ENCODE measurements around the gene ATP6AP1.
"Not testable (repeated sequence)": the region's sequence is repeated elsewhere in the genome, so short reads cannot be mapped to it uniquely, and the experiment has no call there.

ATP6AP1 gene

DNA sequence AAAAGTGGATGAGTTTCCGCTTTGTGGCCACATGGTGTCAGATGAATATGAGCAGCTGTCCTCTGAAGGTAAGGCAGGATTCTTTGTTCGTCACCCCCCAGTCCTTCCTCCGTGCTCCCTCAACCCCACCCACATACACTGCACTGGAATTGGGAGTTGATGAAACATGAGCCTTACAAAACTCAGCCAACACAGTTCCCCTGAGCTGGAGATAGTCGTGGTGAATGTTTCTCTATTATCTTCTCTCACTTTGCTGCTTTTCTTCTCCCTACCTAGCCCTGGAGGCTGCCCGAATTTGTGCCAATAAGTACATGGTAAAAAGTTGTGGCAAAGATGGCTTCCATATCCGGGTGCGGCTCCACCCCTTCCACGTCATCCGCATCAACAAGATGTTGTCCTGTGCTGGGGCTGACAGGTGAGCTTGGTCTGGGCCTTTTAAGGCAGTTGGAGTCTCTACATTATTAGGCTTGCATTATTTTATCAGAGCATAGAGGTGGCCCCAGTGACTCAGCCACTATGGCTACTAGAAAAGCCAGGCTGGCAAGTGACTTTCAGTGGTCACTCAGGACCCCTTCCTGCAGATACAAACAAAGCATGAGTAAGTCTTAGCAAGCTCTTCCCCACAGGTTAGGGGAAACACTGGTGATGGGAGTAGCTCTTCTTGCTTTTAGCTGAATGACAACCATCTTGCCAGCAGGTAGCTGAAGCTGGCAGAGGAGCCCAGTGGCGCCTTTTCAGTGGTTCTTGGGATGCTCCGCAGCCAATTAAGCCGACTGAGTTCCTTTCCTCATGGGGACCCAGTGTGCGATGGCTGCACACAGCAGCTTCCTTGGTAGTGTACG is 28.7 kb upstream of the ATP6AP1 start:
- DNase-seq (ENCODE audit: low spot score) = no peak

DNA sequence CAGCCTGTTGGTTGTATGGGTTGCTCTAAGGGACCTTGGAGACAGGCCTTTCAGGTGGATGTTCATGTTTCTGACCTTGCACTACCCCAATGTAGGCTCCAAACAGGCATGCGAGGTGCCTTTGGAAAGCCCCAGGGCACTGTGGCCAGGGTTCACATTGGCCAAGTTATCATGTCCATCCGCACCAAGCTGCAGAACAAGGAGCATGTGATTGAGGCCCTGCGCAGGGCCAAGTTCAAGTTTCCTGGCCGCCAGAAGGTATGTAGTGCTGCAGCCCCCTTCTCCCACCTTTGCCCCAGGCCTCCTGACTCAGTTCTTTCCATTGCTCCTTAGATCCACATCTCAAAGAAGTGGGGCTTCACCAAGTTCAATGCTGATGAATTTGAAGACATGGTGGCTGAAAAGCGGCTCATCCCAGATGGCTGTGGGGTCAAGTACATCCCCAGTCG is 28.1 kb upstream of the ATP6AP1 start:
- DNase-seq (ENCODE audit: low spot score) = not testable (repeated sequence)

DNA sequence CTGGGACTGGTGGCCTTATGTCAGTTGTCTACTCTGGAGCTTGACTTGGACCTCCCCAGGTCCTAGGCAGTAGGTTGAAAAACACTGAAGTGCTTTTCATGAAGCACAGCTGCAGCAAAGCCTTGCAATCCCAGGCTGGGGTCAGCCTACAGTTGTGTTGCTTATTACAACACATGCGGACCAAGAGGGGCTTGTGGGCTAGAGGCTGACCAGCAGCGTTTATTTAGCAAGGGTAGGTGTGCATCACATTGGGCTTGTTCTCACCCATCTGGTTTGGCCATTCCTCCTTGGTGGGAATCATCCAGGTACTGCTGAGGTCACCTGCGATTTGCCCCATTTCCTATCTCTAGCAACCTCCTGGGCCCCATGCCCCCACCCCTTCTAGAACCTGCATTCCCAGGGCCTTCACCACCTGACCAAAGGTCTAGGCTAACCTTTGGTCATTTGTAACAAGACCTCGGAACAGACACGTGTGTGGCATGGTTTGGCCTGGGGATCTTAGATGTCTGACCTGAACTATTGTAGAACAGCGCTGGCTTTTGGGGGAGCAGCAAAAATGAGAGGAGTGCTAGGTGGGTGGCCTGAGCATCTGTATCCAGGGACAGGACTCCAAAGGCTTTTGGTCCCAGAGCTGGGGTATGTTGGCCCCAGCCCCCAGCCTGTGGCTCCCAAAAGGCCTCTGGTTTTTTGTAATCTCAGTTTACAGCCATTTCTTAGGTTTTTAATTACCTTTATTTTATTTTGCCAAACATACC is 27.3 kb upstream of the ATP6AP1 start:
- no peak for DNase-seq (ENCODE audit: low spot score)

DNA sequence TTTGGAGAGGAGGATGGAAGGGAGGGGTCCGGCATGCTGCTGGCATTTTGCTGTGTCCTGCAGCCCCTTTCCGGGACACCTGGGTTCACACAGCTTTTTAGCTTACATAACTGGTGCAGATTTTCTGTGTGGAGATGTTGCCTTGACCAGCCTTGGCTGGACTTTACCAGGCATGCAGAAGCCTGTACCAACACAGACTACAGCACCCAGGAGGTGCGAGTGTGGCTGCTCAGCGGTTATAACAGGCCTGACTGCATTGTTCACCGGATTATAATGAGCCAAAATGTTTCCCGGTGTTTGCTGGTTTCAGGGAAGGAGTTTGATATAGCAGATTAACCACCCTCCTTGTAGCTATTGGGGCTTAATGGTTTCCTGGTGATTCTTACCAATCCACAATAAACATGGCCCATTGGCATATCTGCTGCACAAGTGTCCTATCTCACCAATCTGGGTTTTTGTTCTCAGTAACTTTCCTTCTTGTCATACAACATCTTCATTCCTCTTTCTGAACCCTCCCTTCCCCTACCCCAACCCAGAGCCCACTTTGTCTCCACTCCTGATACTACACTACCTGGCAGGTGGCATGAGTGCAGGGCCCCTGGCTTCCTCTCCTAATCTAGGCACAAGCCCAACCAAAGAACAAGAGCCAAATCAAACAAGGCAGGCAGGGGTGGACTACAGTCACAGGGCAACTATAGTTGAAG is 26.4 kb upstream of the ATP6AP1 start:
- DNase-seq (ENCODE audit: low spot score) = no peak

DNA sequence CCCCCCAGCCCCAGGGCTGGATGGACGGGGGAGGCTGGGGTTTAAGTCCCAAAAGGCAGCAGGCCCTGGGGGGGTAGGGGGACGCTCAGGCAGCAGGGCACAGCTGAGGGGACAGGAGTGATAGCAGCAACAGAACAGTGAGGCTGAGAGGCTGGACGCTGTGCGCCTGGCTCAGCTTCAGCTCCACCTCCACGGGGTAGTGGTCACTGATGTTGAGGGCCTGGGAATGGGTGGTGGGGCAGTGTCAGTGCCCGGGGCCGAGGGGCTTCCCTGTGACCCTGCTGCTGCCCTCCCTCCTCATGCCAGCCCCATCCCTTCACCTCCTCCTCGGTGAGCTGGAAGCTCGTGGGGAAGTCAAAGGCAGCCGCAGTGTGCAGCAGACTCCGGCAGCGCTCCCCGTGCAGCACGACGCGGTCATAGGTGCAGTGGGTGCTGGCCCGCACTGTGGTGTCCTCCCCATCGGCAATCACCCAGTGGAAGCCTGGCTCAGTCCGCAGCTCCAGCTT is 25.8 kb upstream of the ATP6AP1 start:
- no peak for DNase-seq (ENCODE audit: low spot score)

DNA sequence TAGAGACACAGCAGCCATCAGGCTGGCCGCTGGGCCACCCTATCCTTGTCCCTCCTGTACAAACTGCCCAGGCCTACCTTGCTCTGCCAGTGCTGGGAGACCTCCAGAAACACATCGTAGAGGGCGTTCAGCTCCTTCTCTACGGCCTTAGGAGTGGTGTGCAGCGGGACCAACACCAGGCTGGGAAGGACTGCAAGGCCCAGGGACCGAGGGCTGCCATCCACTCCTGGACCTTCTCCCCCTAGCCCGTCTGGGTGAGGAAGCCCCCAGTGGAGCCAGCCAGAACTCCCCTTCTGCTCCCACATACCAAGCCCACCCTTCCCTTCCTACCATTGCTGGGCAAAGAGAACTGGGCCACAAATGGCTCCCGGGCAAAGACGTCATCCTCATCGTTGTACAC is 25.3 kb upstream of the ATP6AP1 start:
- DNase-seq (ENCODE audit: low spot score) = no peak

DNA sequence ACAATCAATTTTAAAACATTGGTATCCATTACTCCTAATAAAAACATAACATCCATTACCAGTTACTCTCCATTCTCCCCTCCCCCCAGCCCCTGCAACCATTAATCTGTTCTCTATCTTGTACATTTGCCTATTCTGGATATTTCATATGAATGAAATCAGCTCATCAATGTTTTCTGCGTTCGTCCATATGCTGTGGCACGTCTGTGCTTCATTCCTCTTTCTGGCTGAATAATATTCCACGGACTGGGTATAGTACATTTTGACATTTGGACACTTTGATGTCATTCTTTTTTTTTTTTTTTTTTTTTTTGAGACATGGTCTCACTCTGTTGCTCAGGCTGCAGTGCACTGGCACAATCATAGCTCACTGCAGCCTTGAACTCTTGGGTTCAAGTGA is 24.6 kb upstream of the ATP6AP1 start:
- no peak for DNase-seq (ENCODE audit: low spot score)

DNA sequence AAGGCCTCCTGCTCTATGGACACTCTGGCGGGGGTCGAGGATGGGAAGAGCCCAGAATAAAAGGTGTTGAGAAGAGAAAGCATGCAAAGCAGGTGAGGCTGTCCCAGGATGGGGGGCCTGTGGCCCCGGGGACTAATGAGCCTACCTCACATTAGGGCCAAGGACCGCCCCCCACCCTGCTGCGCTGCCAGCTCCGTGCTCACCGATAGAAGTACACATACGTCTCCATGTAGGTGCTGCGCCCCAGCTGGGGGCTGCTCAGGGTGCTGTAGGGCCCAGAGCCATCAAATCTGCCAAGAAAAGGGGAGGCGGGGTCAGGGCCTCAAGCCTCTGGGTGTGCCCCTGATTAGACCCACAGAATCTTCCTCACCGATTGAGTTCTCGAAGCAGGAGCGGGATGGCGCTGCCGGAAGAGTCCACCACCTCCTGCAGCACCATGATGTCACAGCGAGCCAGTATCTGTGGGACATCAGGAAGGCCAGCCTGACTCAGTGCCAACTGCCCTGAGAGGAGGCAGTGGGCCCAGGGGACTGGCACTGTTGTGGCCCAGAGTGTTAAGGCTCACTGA is 23.8 kb upstream of the ATP6AP1 start:
- no peak for DNase-seq (ENCODE audit: low spot score)

DNA sequence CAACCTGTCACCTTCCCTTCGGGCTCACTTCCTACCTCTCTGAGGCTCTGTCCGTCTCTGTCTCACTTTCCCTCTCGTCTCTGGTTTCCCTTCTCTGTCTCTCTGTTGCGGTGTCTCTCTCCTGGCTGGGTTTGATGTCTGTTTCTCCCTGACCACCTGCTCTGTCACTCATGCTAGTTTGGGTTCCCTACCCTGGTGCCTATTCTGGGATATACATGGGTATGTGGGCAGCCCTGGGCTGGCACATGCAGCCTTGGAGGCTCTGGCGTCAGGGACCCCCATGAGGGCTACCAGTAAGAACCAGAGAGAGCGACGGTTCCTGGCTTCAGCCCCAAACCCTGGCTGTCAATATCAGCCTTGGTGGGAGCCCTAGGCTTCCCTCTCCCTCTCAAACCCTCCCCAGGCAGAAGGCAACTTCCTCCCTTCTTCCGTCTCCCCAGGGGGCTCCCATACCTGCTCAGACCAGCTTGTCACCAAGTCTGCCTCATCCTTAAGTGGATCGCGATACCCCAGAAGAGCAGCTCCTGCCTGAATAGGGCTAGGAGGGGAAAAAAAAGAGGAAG is 19.7 kb upstream of the ATP6AP1 start:
- no peak for DNase-seq (ENCODE audit: low spot score)

DNA sequence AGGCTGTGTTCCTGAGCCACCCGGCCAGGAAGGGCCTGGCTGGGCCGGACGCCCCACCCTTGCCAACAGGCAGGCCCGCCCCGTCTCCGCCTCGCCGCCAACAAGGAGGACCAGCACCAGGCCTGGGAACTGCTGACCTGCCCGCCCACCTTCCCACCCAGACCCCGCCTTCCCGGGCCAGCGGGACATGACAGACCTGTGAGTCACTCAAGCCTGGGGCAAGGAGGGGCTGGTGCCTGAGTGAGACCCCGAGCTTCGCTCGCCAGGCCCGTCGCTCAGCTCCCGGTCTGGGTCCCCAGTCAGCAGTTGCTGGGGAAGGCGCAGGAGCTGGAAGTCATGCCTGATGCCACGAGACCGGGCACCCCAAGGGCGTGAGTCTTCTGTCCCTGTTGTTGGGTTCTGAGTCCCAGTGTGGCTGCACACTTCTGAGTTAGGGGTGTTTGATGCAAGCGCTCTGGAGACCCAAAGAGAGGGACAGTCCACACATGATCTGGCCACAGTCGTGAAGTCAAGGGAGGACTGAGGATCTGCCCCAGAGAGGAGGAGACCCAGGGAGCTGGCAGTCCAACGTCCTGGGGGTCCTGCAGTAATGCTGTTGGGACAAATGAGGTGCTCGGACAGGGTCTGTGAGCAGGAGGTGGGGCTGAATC is 19.1 kb upstream of the ATP6AP1 start, which contains the start of gene DNASE1L1:
Gene DNASE1L1, minus strand, starts transcription at position 33 of the 650 bp plus-strand sequence. CDS start 3,686 bp downstream, outside the sequence.
- DNase-seq (ENCODE audit: low spot score) = peak; percentile 82

DNA sequence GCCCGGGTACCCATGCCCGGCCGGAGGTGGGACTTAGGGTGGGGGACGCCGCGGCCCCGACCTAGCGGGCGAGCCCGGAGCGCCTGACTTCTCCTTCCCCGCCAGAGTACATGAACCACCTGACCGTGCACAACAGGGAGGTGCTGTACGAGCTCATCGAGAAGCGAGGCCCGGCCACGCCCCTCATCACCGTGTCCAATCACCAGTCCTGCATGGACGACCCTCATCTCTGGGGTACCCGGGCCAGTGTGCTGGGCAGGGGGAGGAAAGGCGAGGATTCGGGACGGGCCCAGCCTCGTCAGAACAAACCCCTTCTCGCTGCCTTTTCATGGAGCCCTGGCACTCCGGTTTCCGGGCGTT is 16.5 kb upstream of the ATP6AP1 start:
- DNase-seq (ENCODE audit: low spot score) = peak; percentile 56

DNA sequence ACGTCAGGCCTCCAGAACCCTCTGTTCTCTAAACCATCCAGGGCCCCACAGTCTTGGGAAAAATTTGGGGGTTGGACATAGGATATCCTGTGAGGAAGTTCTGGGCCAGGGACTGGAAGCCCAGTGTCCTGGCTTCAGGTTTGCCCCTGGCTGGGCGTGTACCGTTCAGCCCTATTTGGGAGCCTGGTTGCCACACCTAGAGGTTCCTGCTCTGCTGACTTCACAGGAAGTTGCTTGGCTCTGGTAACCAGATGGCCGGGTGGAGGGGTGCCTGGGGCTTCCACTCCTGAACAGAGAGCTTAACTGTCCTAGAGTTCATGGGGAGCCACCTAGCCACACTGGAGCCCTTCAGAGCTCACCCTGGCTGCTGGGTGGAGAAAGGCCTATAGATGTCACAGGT is 16.0 kb upstream of the ATP6AP1 start:
- no peak for DNase-seq (ENCODE audit: low spot score)

DNA sequence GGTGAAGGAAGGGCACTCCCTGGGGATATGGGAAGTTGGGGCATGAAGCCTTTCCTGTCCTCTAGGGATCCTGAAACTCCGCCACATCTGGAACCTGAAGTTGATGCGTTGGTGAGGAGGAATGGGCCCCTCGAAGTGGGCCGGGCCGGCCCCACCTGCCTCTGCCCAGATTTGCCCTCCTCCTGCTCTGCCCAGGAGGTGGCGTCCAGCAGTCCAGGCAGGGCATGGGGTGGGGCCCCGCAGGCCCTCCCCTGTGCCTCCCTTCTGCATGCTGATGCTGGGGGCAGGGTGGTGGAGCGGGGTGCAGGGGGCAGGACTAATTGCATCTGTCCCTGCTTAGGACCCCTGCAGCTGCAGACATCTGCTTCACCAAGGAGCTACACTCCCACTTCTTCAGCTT is 15.3 kb upstream of the ATP6AP1 start:
- DNase-seq (ENCODE audit: low spot score) = no peak

DNA sequence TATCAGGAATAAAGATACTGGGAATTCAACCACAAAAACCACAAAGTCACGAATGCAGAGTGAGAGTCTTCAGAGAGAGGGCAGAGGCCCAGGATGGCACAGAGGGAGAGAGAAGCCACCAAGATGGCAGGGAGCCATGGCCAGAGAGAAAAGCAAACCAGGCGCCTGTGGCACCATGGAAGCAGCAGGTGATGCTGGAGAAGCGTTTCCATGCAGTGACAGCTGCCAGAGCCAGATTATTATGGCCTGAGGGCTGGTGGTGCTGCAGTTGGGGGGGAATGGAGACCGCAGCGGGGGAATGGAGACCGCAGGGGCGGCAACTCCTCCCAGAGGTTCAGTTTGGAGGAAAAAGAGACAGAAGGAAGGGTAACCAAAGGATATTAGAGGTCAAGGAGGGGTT is 11.3 kb upstream of the ATP6AP1 start:
- DNase-seq (ENCODE audit: low spot score) = no peak

DNA sequence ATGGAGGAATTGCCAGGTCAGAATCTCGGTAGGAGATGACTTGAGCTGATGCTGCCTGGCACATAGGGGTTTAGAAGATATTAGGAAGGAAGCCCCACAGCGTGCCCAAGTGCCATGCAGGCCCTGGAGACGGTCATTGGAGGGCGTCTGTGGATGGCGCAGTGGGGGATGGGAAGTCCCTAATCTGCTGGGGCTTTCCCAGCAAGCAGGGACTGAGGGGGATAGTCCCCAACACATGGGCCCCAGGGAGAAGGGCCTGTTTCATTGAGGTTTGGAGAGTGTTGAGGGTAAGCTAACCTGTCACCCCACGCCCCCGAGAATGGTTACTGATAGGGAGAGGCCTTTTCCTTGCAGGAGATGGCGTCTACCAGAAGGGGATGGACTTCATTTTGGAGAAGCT is 9.3 kb upstream of the ATP6AP1 start:
- DNase-seq (ENCODE audit: low spot score) = no peak

DNA sequence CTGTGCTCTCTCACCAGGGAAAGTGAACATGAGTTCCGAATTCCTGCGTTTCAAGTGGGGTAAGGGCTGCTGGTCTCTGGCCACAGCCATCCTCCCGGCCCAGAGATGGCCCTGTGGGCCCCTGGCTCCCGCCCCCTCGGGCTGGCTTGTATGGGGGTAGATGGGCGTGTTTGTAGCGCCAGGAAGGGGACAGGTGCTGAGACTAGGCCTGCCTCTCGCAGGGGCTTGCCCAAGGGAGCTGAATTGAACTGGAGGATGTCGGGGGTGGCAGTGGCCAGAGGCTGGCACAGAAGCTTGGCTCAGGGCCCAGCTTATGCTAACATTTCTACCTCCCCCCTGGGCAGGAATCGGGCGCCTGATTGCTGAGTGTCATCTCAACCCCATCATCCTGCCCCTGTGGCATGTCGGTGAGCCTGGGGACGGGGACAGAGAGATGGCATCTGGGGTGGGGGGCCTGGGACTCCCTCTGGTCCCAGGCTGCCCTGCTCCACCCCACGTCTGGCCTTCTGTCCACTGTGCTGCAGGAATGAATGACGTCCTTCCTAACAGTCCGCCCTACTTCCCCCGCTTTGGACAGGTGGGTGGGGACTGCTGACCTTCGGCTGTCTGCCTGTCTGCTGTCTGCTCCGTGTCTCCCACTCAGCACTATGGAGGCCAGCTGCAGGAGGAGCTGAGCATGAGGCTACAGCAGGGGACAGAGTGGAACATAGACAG is 8.6 kb upstream of the ATP6AP1 start:
- DNase-seq (ENCODE audit: low spot score) = no peak

DNA sequence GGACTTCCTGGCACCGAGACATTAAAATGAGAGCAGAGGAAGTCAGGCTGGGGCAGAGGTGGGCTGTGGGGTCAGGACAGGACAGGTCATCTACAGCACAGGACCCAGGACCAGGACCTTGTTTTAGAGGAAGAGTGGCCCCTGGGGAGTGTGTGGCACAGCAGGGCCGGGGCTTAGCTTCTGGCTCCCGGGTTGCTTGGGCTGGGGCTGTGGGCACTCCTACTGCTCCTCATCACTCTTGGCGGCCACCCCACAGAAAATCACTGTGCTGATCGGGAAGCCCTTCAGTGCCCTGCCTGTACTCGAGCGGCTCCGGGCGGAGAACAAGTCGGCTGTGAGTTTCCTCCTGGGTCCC is 8.1 kb upstream of the ATP6AP1 start:
- DNase-seq (ENCODE audit: low spot score) = no peak

DNA sequence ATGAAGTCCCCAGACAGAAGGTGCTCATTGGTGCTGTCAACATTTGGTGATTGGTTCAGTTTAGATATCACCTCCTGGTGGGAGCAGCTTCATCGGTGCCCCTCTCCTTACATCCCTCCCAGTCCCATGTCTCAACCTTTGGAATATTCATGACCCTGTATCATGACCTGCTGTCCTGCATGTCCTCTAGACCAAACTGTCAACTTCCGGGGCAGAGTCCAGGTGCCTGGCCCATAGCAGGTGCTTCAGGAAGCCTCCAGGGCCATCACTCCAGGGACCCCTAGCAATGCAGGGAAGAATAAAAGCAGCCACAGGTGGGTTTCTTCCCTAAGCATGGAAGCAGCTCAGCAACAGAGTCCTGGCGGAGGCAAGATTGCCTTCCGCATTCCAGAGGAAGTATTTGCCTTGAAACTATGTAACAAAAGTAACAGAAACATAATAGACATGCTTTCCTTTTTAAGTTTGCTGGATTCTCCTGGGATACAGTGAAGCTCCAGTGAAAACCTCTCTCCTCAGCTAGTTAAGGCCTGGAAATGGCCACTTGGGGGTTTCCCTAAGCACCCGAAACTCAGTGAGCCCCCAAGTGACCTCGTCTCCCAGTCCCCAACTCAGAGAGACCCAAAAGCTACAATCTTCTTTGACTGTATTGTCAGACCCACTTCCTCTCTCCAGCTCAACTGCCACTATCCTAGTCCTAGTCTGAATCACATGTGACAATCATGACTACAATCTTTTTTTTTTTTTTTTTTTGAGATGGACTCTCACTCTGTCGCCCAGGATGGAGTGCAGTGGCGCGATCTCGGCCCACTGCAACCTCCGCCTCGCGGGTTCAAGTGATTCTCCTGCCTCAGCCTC is 1.3 kb upstream of the ATP6AP1 start:
- DNase-seq (ENCODE audit: low spot score) = no peak

DNA sequence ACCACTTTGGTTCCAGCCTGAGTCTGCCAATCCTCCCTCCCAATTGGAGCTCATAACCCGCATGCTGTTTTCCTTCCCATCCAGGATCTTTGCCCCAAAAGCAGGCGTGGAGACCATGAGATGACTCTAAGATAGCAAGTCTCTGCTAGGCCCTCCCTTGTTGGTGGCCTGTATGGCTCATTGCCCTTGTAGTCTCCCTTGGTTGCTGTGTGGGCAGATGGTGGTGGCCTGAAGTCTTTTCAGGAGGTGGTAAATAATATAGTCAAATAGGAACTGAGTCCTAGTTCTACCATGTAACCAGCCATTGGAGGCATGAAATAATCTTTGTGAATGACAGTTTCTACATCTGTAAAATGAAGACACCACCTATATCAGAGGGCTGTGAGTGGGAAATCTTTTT is 1.2 kb downstream of the ATP6AP1 start:
- DNase-seq (ENCODE audit: low spot score) = no peak

DNA sequence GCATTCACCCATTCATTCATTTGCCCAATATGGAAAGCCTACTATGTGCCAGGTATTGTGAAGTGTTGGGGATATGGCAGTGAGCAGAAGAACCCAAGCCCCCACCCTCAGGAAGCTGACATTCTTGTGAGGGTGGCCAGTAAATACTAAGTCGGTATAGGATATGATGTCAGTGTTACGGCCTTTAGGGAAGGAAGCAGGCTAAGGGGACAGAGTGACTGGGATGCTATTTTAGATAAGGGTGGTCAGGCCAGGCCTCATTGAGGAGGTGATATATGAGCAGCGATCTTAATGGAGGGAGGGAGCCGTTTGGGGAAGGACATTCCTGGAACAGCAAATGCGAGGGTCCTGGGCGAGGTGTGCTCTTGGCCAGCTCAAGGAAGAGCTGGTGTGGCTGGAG is 2.0 kb downstream of the ATP6AP1 start:
- no peak for DNase-seq (ENCODE audit: low spot score)

Data from GM03348 (cell line).